ENCODE results near the gene RPA1.
"Not testable (repeated sequence)": the region's sequence is repeated elsewhere in the genome, so short reads cannot be mapped to it uniquely, and the experiment has no call there.

RPA1 gene

DNA sequence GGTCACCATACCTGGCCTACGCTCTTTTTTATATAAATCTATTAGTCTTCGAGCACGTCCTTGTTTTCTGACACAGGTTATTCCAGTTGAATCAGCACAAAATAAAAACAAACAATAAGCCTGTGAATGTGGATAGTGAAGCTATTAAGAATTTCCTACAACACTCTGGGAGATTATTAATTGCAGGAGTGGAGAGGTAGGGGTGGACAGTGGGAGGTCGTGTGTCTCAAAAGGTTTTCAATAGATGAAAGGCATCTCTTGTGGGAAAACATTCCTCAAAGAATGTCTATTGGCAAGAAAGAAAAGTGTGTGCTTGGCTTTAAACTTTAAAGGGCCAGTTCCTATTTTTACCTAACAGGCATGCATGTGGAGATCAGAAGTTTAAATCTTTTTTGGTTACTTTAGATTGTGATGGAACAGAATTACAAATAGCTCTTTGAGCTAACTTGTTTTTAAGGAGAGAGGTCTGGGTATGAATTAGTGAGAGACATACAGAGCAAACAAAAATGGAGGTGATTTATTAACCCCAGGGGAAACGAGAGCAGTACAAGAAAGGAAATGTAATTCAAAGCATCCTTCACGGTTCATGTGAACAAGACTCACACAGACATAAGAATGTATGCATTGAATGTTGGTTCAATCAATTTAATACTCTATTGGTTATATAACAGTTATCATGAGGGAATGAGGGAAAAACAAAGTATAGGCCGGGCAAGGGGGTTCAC is 9.1 kb upstream of the RPA1 start:
- no peak for DNase-seq

DNA sequence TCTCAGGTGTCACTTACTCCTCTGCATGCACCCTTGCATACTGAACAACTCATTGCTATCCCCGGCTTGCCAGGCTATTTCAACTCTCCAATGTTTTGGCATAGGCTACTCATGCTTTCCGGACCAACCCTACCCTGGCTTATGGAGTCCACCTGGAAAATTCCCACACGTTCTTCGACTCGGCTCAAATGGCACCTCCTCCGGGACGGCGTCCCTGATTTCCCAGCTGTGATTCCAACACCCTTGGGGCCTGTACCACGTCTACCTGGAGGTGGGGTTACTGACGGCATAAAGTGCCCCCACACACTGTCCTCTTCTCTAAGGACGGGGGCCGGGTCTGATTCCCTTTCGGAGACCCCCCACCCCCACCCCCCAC is 601 bp upstream of the RPA1 start:
- peak; percentile 8 for DNase-seq

DNA sequence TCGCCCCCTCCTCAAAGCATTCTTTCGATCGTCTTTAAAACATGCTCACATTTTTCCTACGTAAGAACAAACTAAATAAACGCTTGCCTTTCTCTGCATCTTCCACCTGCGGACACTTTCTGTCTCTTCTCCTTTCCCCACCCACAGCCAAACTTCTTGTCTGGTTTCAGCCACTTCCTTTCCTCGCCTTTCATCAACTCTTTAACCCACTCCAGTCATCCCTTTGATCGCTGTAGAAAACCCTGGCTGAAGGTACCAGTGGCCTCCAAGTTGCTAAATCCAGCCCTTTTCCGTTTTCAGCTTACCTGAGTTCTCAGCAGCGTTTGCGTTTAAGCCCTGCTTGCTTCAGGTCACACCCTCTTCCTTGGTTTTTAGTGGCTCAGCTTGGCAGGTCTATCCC is 483 bp downstream of the RPA1 start:
- no peak for DNase-seq

DNA sequence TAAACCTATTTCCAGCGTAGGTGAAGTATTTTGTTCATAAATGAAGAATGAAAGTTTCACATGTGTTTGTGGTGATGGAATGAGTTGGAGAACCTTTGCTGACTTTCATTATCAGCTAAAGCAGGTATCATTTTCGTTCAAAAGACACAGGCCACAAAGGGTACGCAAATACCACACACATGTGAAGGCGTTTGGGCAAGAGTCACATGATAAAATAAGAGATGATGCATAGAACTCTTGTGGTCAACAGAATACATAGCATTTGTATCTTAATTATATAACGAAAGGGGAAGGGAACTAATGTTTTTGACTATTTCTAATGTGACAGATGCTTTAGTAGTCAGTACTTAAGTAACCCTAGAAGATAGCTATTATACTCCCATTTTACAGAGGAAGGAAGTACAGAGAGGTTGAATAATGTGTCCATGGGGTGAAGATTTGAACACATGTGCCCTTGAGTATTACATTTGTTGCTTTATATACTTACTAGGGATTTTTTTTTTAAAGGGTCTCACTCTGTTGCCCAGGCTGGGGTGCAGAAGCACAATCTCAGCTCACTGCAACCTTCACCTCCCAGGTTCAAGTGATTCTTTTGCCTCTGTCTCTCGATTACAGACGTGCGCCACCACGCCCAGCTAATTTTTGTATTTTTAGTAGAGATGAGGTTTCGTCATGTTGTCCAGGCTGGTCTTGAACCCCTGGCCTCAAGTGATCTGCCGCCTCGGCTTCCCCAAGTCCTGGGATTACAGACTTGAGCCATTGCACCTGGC is 4.8 kb downstream of the RPA1 start:
- DNase-seq = no peak

DNA sequence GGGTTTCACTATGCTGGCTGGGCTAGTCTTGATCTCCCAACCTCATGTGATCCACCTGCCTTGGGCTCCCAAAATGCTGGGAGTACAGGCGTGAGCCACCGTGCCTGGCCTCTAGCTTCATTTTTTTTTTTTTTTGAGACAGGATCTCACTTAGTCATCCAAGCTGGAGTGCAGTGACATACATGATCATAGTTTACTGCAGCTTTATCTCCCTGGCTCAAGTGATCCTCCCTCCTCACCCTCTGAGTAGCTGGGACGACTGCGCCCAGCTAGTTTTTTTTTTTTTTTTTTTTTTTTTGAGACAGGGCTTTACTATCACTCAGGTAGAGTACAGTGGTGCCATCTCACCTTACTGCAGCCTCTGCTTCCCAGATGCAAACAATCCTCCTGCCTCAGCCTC is 9.7 kb downstream of the RPA1 start:
- DNase-seq = no peak

DNA sequence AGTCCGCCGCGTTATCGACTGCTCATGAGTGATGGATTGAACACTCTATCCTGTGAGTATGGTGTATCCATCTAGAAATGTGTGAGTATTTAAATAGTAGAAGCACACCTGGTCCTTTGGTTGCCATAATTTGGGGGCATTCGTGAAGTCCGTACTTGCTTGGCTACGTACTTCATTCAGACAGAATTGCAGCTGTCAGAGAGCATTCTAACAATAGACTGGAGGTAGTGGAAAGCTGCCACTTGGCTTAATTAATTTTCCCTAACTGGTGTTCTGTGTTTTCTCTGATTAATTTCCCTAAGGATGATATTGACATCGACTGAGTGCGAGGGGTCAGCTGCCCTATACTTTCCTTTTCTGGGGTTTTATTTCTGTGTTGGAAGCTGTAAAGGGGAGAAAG is 14.1 kb downstream of the RPA1 start:
- DNase-seq = no peak

DNA sequence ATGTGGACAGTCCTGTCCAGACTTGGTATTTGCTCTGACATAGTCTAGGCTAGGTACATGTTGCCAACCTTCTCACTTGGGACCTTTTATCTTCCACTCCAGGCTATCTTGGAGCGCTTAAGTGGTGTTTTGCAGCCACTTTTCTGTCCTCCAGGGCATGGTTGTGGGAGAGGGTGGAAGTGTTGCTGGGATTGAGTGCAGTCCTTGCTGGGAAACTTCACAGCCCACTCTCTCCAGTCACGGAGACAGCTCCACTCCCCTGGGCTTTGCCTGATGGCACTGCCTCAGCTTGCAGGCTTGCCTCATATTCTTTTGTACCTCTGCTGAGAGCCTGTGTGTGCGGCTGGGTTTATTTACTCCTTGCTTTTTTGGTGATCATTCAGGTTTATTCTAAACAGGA is 17.4 kb downstream of the RPA1 start:
- DNase-seq = no peak

DNA sequence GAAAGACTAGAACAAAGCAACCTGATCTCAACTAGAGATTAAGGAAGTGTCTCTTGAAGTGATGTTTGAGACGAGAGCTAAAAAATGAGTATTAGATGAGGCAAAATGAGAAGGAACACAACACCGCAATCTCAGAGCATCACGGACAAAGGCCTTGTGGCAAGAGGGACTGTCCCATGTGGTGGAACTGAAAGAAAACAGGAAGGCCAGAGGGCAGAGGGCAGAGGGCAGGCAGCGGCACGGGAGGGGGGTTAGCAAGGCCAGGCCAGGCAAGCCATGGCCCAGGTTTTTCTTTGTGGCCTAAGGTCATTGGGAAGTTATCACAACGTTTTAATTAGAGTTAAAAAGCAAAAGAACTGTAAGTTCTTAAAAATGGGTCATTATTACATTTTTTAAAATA is 22.5 kb downstream of the RPA1 start:
- DNase-seq = no peak

DNA sequence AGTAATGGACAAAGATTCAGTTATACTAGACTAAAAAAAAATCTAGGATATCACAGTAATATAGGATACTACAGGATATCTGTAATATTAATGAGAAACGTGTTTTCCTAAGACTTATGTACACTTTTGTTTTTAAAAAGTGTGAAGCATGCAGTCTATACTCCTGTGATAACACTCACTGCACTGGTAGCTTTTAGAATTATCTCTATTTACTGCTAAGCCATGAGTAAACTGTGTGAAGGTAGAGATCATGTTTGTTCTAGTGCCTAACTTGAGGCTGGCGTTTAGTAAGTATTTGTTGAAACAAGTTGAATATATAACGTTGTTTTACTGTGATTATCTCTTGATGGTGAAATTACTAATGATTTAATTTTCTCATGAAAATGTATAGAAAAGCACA is 23.9 kb downstream of the RPA1 start:
- no peak for DNase-seq

DNA sequence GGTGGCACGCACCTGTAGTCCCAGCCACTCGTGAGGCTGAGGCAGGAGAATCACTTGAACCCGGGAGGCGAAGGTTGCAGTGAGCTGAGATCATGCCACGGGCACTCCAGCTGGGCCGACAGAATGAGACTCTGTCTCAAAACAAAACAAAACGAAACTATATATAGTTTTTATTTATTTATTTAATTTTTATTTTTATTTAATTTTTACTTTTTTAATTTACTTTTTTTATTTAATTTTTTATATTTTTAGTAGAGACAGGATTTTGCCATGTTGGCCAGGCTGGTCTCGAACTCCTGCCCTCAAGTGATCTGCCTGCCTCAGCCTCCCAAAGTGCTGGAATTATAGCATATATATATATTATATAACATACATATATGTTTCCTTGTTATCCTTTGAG is 26.7 kb downstream of the RPA1 start:
- DNase-seq = not testable (repeated sequence)

DNA sequence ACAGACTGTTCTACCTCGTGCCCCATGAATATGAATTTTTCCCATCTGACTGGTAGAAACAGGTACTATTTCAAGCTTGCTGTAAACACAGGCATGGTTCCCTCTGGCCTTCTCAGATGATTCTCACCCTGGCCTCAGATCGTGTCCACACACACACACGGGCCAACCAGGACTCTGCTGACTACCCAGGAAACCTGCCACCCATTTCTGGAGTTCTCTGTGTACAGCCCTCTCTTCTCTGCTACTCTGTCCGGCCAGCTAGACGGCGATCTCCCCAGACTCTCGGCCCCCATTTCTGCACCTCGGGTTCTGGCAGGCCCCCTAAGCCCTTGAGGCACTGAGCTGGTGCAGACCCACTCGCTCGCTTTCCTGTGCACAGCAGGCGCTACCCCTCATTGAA is 31.2 kb downstream of the RPA1 start:
- DNase-seq = no peak

DNA sequence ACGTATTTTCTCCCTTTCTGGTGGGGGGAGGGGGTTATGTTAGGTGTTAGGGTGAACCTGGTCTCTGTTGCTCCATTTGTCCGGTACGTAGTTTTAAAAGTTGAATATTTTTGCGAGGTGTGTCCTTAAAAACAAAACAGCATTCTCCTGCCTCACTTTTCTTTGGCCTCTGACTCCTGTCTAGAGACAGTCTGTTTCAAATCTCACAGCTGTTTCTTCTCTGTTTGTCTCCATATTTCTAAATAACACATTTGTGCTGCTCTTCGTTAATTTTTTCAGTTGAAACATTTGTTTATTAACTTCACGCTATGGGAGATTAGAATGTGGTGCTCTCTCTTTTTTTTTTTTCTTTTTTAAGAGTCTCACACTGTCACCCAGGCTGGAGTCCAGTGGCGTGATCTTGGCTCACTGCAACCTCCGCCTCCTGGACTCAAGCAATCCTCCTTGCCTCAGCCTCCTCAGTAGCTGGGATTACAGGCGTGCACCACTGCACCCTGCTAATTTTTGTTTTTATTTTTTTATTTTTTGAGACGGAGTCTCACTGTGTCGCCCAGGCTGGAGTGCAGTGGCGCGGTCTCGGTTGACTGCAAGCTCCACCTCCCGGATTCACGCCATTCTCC is 31.7 kb downstream of the RPA1 start:
- no peak for DNase-seq

DNA sequence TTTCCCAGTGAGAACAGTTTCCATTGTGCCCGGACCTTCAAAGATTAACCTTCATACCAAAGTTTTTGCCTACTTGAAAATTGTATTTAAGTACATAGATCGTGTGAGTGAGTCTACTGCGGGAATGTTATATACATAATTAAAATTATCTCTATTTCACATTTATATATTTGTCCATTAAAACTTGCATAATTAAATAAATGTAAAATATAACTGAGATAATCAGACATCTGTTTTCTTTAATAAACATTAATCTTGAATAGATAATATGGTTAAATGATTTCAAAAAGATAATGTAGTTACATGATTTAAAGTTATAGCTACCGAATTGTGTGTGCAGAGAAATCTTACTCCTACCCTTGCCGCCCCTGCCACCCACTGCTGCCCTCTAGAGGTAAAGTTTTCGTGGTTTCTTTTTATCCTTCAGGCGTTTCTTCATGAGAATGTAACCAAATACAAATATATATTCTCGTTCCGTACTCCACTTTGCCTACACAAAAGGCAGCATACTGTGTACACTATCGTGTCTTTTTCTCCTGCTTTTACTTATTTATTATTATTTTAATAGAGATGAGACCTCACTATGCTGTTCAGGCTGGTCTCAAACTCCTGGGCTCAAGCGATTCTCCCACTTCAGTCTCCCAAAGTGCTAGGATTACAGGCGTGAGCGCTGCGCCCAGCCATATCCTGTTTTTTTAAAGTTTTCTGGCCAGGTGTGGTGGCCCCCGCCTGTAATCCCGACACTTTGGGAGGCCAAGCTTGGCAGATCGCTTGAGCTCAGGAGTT is 35.6 kb downstream of the RPA1 start:
- DNase-seq = no peak

DNA sequence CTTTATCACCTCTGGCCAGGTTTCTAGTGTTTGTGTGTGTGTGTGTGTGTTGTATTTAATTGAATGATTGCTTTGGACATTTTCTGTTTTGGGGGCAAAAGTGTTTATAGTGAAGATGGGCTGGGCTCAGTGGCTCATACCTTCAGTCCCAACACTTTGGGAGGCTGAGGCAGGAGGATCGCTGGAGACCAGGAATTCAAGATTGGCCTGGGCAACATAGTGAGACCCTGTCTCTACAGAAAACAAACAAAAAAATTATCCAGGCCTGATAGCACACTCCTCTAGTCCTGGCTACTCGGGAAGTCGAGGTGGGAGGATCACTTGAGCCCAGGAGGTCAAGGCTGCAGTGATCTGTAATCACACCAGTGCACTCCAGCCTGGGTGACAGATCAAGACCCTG is 37.5 kb downstream of the RPA1 start:
- no peak for DNase-seq

DNA sequence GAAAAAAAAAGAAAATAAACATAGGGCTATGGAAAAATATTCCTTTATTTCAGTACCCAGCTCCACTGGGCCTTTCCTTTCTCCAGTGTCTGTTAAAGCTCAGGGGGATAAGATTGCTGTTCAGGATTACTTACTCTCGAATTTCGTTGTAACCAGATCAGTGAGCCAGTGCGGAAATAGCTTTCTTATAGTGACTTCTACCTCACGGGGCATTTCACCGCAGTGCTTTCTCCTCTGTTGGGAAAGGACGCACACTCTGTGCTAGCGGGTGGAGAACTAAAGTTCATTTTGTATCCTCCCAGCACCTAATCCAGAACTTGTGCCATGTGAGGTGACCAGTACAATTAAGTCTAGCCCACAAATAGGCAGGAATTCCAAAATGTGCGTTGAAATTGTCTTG is 38.3 kb downstream of the RPA1 start:
- no peak for DNase-seq

DNA sequence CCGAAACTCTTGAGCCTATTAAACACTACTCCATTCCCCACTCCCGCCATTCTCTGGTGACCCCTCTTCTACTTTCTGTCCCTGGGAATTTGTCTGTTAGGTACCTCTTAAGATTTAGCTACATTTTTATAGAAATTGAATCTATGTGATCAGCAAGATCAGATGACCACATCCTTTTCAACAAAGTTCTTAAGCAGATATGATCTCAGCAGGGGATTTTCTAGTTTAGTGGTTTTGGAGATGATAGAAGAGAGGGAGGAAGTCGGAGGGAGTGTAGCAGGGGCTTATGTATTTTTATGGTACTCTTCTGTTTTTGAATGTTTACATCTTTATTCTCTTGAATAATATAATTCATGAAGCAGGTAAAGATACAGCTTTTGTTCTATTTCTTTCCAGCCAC is 40.8 kb downstream of the RPA1 start:
- DNase-seq = no peak

DNA sequence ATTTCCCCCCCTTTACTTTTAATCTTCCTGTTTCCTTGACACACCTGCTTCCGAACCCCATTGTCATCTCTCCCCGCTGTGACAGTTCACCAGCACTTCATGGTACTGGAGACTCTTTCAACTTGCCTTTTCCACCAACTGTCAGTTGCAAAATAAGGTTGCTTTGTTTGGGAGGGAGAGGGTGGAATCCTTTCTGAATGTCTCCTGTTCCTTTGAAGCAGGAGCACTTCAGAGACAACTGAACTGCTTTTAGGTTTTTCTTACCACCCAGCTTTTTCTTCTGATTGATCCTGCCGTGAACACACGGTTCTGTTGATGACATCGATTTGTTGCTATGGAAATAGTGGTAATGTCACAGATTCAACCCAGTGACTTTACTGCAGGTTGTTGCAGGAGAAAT is 42.0 kb downstream of the RPA1 start:
- DNase-seq = no peak

DNA sequence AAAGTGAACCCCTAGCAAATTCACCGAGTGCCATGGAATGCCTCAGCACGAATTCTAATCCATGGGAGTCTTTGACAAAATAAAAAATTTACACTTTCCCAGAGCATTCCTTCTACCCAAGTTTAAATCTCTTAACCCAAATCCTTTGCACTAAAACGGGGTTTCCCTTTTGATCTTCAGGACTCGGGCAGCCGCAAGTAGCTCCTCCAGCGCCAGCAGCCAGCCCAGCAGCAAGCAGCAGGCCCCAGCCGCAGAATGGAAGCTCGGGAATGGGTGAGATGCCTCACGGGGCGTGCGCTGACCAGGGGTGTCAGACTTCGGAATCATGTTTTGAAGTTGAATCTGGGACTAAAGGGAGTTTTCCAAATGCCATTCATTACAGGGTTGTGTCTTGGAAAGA is 42.4 kb downstream of the RPA1 start:
- no peak for DNase-seq

DNA sequence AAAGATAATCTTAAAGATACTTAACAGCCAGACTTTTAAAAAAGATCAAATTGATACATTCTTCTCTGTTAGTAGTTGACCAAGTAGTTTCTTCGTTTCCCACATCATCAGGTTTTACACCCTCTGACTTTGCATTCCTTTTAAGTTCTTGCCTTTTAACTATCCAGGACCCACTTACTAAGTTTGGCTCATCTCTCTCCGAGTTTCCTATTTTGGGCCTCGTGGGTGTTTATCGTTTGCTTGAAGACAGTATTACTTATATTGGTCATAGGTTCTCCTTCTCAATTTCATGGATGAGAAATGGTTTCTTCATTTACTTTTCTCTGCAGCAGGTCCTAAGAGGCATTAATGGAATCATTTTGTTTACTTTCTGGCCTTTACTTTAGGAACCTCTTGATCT is 43.2 kb downstream of the RPA1 start:
- DNase-seq = no peak

DNA sequence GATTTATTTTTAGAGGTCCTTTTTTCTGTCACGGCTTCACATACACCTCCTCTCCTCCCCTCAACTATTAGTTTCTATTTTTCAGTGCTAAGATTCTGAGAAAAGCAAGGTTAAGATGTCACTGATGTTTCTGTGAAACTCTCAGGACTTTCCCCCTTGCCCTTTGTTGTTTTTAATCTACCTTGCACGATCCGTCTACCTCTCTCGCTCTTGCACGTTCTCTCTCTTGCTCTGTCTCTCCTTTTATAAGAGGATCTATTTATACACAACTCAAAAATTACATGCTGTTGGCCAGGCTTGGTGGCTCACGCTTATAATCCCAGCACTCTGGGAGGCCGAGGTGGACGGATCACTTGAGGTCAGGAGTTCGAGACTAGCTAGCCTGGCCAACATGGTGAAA is 43.6 kb downstream of the RPA1 start:
- DNase-seq = no peak

DNA sequence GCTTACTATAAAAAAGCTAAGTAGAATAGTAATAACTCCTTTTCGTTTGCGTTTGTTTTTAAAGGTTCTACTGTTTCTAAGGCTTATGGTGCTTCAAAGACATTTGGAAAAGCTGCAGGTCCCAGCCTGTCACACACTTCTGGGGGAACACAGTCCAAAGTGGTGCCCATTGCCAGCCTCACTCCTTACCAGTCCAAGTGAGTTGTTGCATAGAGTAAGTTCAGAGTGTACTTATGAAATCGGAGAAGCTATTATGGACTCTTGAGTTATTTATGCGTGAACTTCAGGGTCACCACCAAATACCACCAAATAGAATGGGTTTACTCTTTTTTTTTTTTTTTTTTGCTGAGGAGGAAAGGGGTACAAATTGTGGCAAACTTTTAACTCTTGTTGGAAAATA is 45.8 kb downstream of the RPA1 start:
- no peak for DNase-seq

DNA sequence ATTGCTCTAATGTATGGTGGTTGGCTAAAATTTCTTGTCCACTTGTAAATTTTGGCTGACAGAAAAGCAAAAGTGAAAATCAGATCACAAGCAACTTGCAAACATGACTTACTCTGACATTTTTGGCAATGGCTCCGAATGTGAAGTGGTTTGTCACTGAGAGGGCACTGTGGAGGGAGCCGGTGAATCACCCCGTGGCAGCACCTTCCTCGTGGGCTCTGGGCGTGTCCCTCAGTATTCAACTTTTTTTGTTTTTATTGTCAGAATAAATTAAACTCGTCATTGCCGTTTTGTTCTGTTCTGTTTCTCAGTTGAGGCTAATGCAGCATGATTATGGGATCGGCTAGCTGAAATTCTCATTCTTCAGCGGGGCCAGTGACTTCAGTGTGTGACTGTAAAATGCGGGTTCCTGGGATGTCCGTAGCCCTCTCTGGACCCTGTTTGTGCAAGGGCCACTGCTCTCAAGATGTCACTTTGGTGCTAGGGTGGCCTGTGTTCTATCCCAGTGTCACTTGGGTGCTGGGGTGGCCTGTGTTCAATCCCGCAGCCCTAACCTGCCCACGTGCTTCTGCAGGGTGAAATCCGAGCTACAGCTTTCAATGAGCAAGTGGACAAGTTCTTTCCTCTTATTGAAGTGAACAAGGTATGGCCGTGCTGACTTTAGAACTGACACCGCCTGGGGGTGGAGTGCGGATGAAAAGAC is 48.8 kb downstream of the RPA1 start:
- no peak for DNase-seq
